Measurements from ENCODE around the gene IP6K2.

- TF ChIP-seq, protein P1, sequence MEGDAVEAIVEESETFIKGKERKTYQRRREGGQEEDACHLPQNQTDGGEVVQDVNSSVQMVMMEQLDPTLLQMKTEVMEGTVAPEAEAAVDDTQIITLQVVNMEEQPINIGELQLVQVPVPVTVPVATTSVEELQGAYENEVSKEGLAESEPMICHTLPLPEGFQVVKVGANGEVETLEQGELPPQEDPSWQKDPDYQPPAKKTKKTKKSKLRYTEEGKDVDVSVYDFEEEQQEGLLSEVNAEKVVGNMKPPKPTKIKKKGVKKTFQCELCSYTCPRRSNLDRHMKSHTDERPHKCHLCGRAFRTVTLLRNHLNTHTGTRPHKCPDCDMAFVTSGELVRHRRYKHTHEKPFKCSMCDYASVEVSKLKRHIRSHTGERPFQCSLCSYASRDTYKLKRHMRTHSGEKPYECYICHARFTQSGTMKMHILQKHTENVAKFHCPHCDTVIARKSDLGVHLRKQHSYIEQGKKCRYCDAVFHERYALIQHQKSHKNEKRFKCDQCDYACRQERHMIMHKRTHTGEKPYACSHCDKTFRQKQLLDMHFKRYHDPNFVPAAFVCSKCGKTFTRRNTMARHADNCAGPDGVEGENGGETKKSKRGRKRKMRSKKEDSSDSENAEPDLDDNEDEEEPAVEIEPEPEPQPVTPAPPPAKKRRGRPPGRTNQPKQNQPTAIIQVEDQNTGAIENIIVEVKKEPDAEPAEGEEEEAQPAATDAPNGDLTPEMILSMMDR (IDR thresholded peaks at IDR 0.05), result no peak
- TF ChIP-seq POLR2A (IDR thresholded peaks at IDR 0.05) (no peak), POLR2AphosphoS5 (IDR thresholded peaks at IDR 0.05) (no peak), EP300 (IDR thresholded peaks at IDR 0.05) (no peak)
Measured at GRCh38 chr3:48650723-48651122, 66.3 kb downstream of the IP6K2 start.

All from sigmoid colon (tissue), 4 donors.